Measurements from ENCODE around the gene CCDC6.

DNA sequence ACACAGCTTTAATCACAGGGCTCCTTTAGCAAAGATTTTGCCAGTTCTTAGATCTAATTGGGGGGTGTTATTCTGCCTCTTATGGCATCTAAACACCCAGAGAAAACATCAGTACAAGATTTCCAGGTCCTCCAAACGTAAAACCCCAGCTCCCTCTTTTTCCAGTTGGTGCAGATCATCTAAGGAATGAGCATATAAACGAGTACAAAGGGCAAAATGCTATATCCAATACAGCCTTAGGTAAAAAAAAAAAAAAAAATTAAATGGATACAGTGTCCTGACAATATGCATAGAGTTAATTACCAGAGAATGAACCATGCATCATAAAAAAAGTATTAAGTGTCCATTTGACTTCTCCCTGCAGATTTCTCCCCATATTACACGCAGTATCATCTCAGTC lies 50.3 kb downstream of the CCDC6 start:
- TF ChIP-seq CTCF (IDR thresholded peaks at IDR 0.05) (no peak), POLR2A (IDR thresholded peaks at IDR 0.05) (no peak)
